ENCODE data around the gene VAV1.

VAV1 gene

GRCh38 chr19:6725513-6726231, 46.8 kb upstream of the VAV1 start:
- DNase-seq (ENCODE audit: low read depth), result no peak
- H3K4me3 ChIP-seq (ENCODE audit: low read depth, low read length), result no peak overlapping the region
- TF ChIP-seq POLR2A (IDR thresholded peaks at IDR 0.05; ENCODE audit: extremely low read depth, insufficient read length) (no peak), MAX (IDR thresholded peaks at IDR 0.05; ENCODE audit: low read depth, low read length) (no peak), MYC (IDR thresholded peaks at IDR 0.05; ENCODE audit: low read depth, low read length) (no peak)
- TF ChIP-seq, protein P1, sequence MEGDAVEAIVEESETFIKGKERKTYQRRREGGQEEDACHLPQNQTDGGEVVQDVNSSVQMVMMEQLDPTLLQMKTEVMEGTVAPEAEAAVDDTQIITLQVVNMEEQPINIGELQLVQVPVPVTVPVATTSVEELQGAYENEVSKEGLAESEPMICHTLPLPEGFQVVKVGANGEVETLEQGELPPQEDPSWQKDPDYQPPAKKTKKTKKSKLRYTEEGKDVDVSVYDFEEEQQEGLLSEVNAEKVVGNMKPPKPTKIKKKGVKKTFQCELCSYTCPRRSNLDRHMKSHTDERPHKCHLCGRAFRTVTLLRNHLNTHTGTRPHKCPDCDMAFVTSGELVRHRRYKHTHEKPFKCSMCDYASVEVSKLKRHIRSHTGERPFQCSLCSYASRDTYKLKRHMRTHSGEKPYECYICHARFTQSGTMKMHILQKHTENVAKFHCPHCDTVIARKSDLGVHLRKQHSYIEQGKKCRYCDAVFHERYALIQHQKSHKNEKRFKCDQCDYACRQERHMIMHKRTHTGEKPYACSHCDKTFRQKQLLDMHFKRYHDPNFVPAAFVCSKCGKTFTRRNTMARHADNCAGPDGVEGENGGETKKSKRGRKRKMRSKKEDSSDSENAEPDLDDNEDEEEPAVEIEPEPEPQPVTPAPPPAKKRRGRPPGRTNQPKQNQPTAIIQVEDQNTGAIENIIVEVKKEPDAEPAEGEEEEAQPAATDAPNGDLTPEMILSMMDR (IDR thresholded peaks at IDR 0.05; ENCODE audit: low read depth, low read length), result no peak

DNA sequence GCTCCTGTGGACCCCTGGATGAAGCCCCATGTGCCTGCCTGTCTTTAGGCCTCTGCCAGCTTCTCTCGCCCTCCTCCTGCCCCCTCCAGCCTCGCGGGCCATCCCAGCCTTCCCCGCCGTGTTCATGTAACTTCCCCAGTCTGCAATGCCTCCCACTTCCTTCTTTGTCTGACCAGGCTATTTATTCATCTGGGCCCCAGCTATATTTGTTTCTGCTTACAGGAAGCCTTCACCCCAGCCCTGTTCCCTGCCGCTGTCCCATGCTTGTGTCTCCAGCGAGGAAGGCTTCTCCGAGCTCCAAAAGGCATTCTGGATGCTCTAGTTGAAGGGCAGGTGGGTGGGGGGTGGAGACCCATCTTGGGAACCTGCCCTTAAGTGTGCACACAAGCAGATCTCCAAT, 44.2 kb upstream of the VAV1 start:
- TF ChIP-seq MYC (IDR thresholded peaks at IDR 0.05; ENCODE audit: low read depth, low read length), result 0 out of 2 replicates have a peak, but pooled peaks have one; percentile 39
- TF ChIP-seq, protein P1 (IDR thresholded peaks at IDR 0.05; ENCODE audit: low read depth, low read length), result no peak
- TF ChIP-seq MAX (IDR thresholded peaks at IDR 0.05; ENCODE audit: low read depth, low read length), result peak; percentile 62
- TF ChIP-seq POLR2A (IDR thresholded peaks at IDR 0.05; ENCODE audit: extremely low read depth, insufficient read length), result no peak
- peak; percentile 80 for DNase-seq (ENCODE audit: low read depth)
- H3K4me3 ChIP-seq (ENCODE audit: low read depth, low read length), result no peak overlapping the region

GRCh38 chr19:6729573-6730152, 42.8 kb upstream of the VAV1 start:
- no peak for DNase-seq (ENCODE audit: low read depth)
- TF ChIP-seq MAX (IDR thresholded peaks at IDR 0.05; ENCODE audit: low read depth, low read length), result no peak
- no peak for TF ChIP-seq MYC (IDR thresholded peaks at IDR 0.05; ENCODE audit: low read depth, low read length)
- TF ChIP-seq, protein P1 (IDR thresholded peaks at IDR 0.05; ENCODE audit: low read depth, low read length), result no peak
- no peak for TF ChIP-seq POLR2A (IDR thresholded peaks at IDR 0.05; ENCODE audit: extremely low read depth, insufficient read length)
- H3K4me3 ChIP-seq (ENCODE audit: low read depth, low read length), result no peak overlapping the region

- no peak overlapping the region for H3K4me3 ChIP-seq (ENCODE audit: low read depth, low read length)
- peak; percentile 37 for DNase-seq (ENCODE audit: low read depth)
Measured at GRCh38 chr19:6730153-6730804, 42.2 kb upstream of the VAV1 start.

GRCh38 chr19:6730941-6731670, 41.4 kb upstream of the VAV1 start:
- TF ChIP-seq POLR2A (IDR thresholded peaks at IDR 0.05; ENCODE audit: extremely low read depth, insufficient read length) (no peak), MYC (IDR thresholded peaks at IDR 0.05; ENCODE audit: low read depth, low read length) (no peak), MAX (IDR thresholded peaks at IDR 0.05; ENCODE audit: low read depth, low read length) (no peak)
- TF ChIP-seq, protein P1 (IDR thresholded peaks at IDR 0.05; ENCODE audit: low read depth, low read length), result no peak
- no peak for DNase-seq (ENCODE audit: low read depth)
- no peak overlapping the region for H3K4me3 ChIP-seq (ENCODE audit: low read depth, low read length)

More at GRCh38 chr19:6730153-6730804, 42.2 kb upstream of the VAV1 start:
- TF ChIP-seq POLR2A (IDR thresholded peaks at IDR 0.05; ENCODE audit: extremely low read depth, insufficient read length), result no peak
- TF ChIP-seq, protein P1 (IDR thresholded peaks at IDR 0.05; ENCODE audit: low read depth, low read length), result no peak
- no peak for TF ChIP-seq MYC (IDR thresholded peaks at IDR 0.05; ENCODE audit: low read depth, low read length)
- TF ChIP-seq MAX (IDR thresholded peaks at IDR 0.05; ENCODE audit: low read depth, low read length), result no peak
